A549 (cell line): ENCODE measurements around the gene EEF1AKMT1. TPM values are rescaled to one million over a fixed set of nuclear protein-coding genes. Genes with fewer than 3 reads are reported as not detected.

ENCODE experiments used
- ATAC-seq, 2 experiments: fragments of 200-7000 bp in 1 of 2; fragments of >200 bp in 1 of 2; cut with Nextera tagmentation in 1 of 2; cut with Tn5 transposase in 1 of 2; 3 replicates each; pipeline versions ENCODE4 v1.8.0 to v1.9.1; 2018 to 2020; ENCODE audit warnings: mild to moderate bottlenecking in 1 of 2, moderate library complexity in 1 of 2
- CTCF ChIA-PET: fragments of 300-600 bp; sonication (Branson Sonifier 250); formaldehyde crosslinking; extraction: SDS; loops from one replicate; lab custom pipeline; 2021; ENCODE audit warnings: antibody characterized with exemption, inconsistent platforms; lab: Yijun Ruan, JAX
- POLR2A ChIA-PET: fragments of 350-600 bp; formaldehyde crosslinking; extraction: SDS; loops from one replicate; lab custom pipeline; 2021; ENCODE audit warnings: antibody characterized with exemption, inconsistent platforms; lab: Yijun Ruan, JAX
- DNase-seq, 2 experiments: peaks; one replicate each; pipeline versions ENCODE4 v3.0.0 to v3.0.0-alpha.2; 2011 to 2016; ENCODE audit warnings: low read depth in 1 of 2, low spot score in 1 of 2
- FAIRE-seq: peaks from 2 replicates; lab custom pipeline; 2011; peaks lifted over from hg19 to GRCh38; lab: Jason Lieb, UNC
- H3K27ac ChIP-seq, 2 experiments: fragments of >200 bp; sonication (Bioruptor Twin); formaldehyde crosslinking; 3 replicates each; pipeline ENCODE4 v1.5.1; 2016 to 2017
- H3K4me1 ChIP-seq: fragments of >200 bp; sonication (Bioruptor Twin); formaldehyde crosslinking; 3 replicates; pipeline ENCODE4 v1.6.1; 2016
- H3K4me2 ChIP-seq: fragments of >200 bp; sonication (Bioruptor Twin); formaldehyde crosslinking; 3 replicates; pipeline ENCODE4 v1.6.1; 2016
- H3K4me3 ChIP-seq: fragments of >200 bp; sonication (Bioruptor Twin); formaldehyde crosslinking; 3 replicates; pipeline ENCODE4 v1.5.1; 2016
- H3K9me3 ChIP-seq: fragments of >200 bp; sonication (Bioruptor Twin); formaldehyde crosslinking; 3 replicates; pipeline ENCODE4 v1.6.1; 2016
- ATOH8 ChIP-seq: fragments of 250-450 bp; sonication (Bioruptor Pico); IDR thresholded peaks from 2 replicates; pipeline ENCODE4 v1.5.0; 2020; ENCODE audit warnings: low read depth, mild to moderate bottlenecking, moderate library complexity
- BHLHE40 ChIP-seq: IDR thresholded peaks from 2 replicates; pipeline ENCODE4 v1.6.1; 2012; ENCODE audit warnings: low read depth, low read length, inconsistent platforms
- CBX2 ChIP-seq: fragments of 200-600 bp; sonication (generic); IDR thresholded peaks from 2 replicates; pipeline ENCODE4 v1.6.1; 2016; ENCODE audit warnings: low read depth, mild to moderate bottlenecking, borderline replicate concordance
- CEBPB ChIP-seq, 2 experiments: fragments of >200 bp in 1 of 2; sonication (Bioruptor Twin) in 1 of 2; formaldehyde crosslinking in 1 of 2; IDR thresholded peaks; 2 replicates each; pipeline ENCODE4 v1.6.1; 2012 to 2016
- CHD2 ChIP-seq: fragments of 150-350 bp; IDR thresholded peaks from 2 replicates; pipeline ENCODE4 v1.6.1; 2014; ENCODE audit warnings: low read length; ENCODE audit not compliant: partially characterized antibody
- CHD4 ChIP-seq: fragments of 200-600 bp; sonication (generic); IDR thresholded peaks from 2 replicates; pipeline ENCODE4 v1.6.1; 2016; ENCODE audit warnings: antibody characterized with exemption, mild to moderate bottlenecking, borderline replicate concordance
- ELK1 ChIP-seq: fragments of 150-350 bp; IDR thresholded peaks from 2 replicates; pipeline ENCODE4 v1.6.1; 2014; ENCODE audit warnings: low read depth, mild to moderate bottlenecking, low read length
- ESRRA ChIP-seq: fragments of 150-350 bp; IDR thresholded peaks from 2 replicates; pipeline ENCODE4 v1.6.1; 2014; ENCODE audit warnings: mild to moderate bottlenecking, low read length, borderline replicate concordance
- FOSB ChIP-seq: fragments of 250-450 bp; sonication (Bioruptor Pico); IDR thresholded peaks from 2 replicates; pipeline ENCODE4 v1.5.0; 2020; ENCODE audit warnings: mild to moderate bottlenecking, moderate library complexity
- HDAC2 ChIP-seq: fragments of 200-600 bp; sonication (generic); IDR thresholded peaks from 2 replicates; pipeline ENCODE4 v1.6.1; 2016
- HES2 ChIP-seq: fragments of >200 bp; sonication (Bioruptor Twin); formaldehyde crosslinking; IDR thresholded peaks from 2 replicates; pipeline ENCODE4 v1.6.1; 2016
- KDM1A ChIP-seq: fragments of 200-600 bp; sonication (generic); IDR thresholded peaks from 2 replicates; pipeline ENCODE4 v1.6.1; 2016; ENCODE audit warnings: low read depth, mild to moderate bottlenecking
- KDM5A ChIP-seq: fragments of 200-600 bp; sonication (generic); IDR thresholded peaks from 2 replicates; pipeline ENCODE4 v1.6.1; 2016; ENCODE audit warnings: antibody characterized with exemption, mild to moderate bottlenecking
- MAX ChIP-seq: IDR thresholded peaks from 2 replicates; pipeline ENCODE4 v1.6.1; 2012
- NFE2L2 ChIP-seq: fragments of 150-350 bp; conservative IDR thresholded peaks from 2 replicates; pipeline ENCODE4 v1.6.1; 2014; ENCODE audit warnings: low read length
- PBX3 ChIP-seq: IDR thresholded peaks from 2 replicates; pipeline ENCODE4 v1.6.1; 2012
- PHF8 ChIP-seq: fragments of 200-600 bp; sonication (generic); IDR thresholded peaks from 2 replicates; pipeline ENCODE4 v1.6.1; 2016; ENCODE audit warnings: low read depth, mild to moderate bottlenecking, antibody characterized with exemption, moderate library complexity, borderline replicate concordance
- RARB ChIP-seq: fragments of 250-450 bp; sonication (Bioruptor Pico); IDR thresholded peaks from 2 replicates; pipeline ENCODE4 v1.8.0; 2021; ENCODE audit warnings: mild to moderate bottlenecking, moderate library complexity
- RCOR1 ChIP-seq: fragments of 150-350 bp; IDR thresholded peaks from 2 replicates; pipeline ENCODE4 v1.6.1; 2014; ENCODE audit warnings: antibody characterized with exemption, low read length, low read depth
- SMC3 ChIP-seq: fragments of >200 bp; sonication (Bioruptor Twin); formaldehyde crosslinking; IDR thresholded peaks from 3 replicates; pipeline ENCODE4 v1.6.1; 2018; ENCODE audit warnings: inconsistent platforms
- SREBF2 ChIP-seq: fragments of 450-650 bp; IDR thresholded peaks from 2 replicates; pipeline ENCODE4 v1.6.1; 2014; ENCODE audit warnings: mild to moderate bottlenecking, moderate library complexity
- TP53 ChIP-seq: fragments of 250-450 bp; sonication (Bioruptor Pico); IDR thresholded peaks from 2 replicates; pipeline ENCODE4 v1.5.0; 2021; ENCODE audit warnings: mild to moderate bottlenecking, moderate library complexity
- USF2 ChIP-seq: fragments of 450-650 bp; IDR thresholded peaks from 2 replicates; pipeline ENCODE4 v1.6.1; 2014; ENCODE audit warnings: antibody characterized with exemption
- ZSCAN20 ChIP-seq: fragments of 250-450 bp; sonication (Bioruptor Pico); IDR thresholded peaks from 2 replicates; pipeline ENCODE4 v1.8.0; 2022; ENCODE audit warnings: mild to moderate bottlenecking, moderate library complexity
- WGBS: methylation state at CpG from one replicate; pipeline ENCODE4 v1.1.6; 2017; ENCODE audit errors: missing lambda C conversion rate; 5-methylcytosine and 5-hydroxymethylcytosine counted together
- polyA plus RNA-seq, 4 experiments: library from polyadenylated mRNA; depleted of rRNA in 3 of 4; stranded (reverse); fragments of >200 nt; fragmentation: RNase III in 1 of 4; extraction: RNeasy Plus Mini Kit Qiagen cat#74134 plus additional on column Dnase treatment in 1 of 4; gene quantifications; 2 replicates in 3 of 4; 3 replicates in 1 of 4; pipeline ENCODE4 v1.2.3, GENCODE V29; 2011 to 2017
- TF ChIP-seq, protein P1 (sequence below): fragments of 200-600 bp; sonication (generic); IDR thresholded peaks from 2 replicates; pipeline ENCODE4 v1.6.1; 2016; ENCODE audit warnings: antibody characterized with exemption, mild to moderate bottlenecking, moderate library complexity
- TF ChIP-seq, protein P2 (sequence below): IDR thresholded peaks from 2 replicates; pipeline ENCODE4 v1.6.1; 2012; ENCODE audit warnings: low read depth, borderline replicate concordance

The EEF1AKMT1 gene
- polyA plus RNA-seq, 2 of the 4 experiments (the other 2 are of a cell fraction): 8.1 to 10.0 TPM

DNA sequence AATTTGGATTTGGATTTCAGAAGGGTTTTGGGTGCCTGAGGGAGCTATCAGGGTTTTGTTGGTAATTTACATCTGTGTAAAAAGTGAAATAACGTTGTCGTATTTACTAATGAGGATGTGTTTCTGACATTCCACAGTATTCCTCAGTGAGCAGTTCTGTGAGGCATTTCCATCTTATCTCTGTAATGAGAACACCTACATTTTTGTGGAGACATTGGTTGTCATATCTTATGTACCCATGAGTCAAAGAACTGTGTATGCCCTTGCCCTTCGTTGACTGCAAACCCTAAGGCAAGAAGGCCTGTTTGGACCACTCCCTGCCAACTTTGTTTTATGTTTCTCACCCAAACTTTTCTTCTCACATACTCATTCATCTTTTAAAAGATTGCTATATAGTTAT is 84.5 kb downstream of the EEF1AKMT1 start:
- FAIRE-seq (no peak), ATAC-seq (no peak), DNase-seq (no peak)
- H3K4me3 ChIP-seq: no peak overlapping the region
- TF ChIP-seq CEBPB (IDR thresholded peaks at IDR 0.05) (no peak), CHD4 (no peak), MAX (no peak), ESRRA (no peak), PHF8 (no peak), HDAC2 (no peak), SREBF2 (no peak), CBX2 (no peak), BHLHE40 (no peak), FOSB (CRISPR knock-in tag) (no peak), ZSCAN20 (CRISPR knock-in tag) (no peak), TP53 (CRISPR knock-in tag) (no peak)
- H3K4me2 ChIP-seq: no peak overlapping the region
- ChIA-PET CTCF (no interaction called here), POLR2A (no interaction called here)
- no peak overlapping the region for H3K27ac ChIP-seq
- no peaks in the 10 kb centered on the region for H3K9me3 ChIP-seq
- 91% methylated on average over 3 of the region's 3 CpGs for WGBS
- no peaks in the 10 kb centered on the region for H3K4me1 ChIP-seq

DNA sequence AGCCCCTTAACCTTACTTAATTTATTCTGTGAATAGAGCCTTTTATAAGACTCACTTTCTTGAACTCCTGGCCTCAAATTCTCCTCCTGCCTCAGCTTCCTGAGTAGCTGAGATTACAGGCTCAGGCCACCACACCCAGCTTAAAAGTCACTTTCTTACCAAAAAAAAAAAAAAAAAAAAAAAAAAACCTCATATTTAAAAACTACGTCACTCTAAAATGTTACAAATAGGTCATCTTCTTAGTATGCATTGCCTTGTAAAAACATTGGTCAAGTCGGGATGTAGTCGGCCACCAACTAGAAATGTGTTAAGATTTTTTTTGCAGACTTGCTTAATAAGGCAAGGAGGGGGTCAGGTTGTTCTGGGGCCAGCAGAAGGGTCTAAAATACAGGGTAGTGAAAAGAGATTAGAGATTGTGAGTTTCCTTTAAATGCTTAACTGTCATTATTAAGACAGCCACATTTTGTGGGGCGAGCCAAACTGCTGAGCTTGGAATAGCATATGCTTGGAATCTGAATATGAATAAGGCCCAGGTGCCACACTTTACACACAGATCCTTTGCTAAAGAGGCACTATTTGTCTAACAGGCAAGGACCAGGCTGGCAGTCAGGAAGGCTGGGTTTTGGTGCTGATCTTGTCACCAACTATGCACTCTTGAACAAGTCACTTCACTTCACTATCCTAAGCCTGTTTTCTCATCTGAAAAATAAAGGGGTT is 86.7 kb downstream of the EEF1AKMT1 start:
- H3K4me1 ChIP-seq: no peaks in the 10 kb centered on the region
- ChIA-PET CTCF (no interaction called here), POLR2A (no interaction called here)
- 88% methylated on average over 4 of the region's 4 CpGs for WGBS
- no peak for FAIRE-seq
- no peak overlapping the region for H3K4me3 ChIP-seq
- H3K9me3 ChIP-seq: no peaks in the 10 kb centered on the region
- no peak for DNase-seq
- no peak for ATAC-seq
- H3K4me2 ChIP-seq: no peak overlapping the region
- no peak overlapping the region for H3K27ac ChIP-seq
- no peak for TF ChIP-seq ATOH8 (CRISPR knock-in tag)
- TF ChIP-seq, protein P1, sequence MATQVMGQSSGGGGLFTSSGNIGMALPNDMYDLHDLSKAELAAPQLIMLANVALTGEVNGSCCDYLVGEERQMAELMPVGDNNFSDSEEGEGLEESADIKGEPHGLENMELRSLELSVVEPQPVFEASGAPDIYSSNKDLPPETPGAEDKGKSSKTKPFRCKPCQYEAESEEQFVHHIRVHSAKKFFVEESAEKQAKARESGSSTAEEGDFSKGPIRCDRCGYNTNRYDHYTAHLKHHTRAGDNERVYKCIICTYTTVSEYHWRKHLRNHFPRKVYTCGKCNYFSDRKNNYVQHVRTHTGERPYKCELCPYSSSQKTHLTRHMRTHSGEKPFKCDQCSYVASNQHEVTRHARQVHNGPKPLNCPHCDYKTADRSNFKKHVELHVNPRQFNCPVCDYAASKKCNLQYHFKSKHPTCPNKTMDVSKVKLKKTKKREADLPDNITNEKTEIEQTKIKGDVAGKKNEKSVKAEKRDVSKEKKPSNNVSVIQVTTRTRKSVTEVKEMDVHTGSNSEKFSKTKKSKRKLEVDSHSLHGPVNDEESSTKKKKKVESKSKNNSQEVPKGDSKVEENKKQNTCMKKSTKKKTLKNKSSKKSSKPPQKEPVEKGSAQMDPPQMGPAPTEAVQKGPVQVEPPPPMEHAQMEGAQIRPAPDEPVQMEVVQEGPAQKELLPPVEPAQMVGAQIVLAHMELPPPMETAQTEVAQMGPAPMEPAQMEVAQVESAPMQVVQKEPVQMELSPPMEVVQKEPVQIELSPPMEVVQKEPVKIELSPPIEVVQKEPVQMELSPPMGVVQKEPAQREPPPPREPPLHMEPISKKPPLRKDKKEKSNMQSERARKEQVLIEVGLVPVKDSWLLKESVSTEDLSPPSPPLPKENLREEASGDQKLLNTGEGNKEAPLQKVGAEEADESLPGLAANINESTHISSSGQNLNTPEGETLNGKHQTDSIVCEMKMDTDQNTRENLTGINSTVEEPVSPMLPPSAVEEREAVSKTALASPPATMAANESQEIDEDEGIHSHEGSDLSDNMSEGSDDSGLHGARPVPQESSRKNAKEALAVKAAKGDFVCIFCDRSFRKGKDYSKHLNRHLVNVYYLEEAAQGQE: no peak
- TF ChIP-seq CEBPB (IDR thresholded peaks at IDR 0.05): no peak
- TF ChIP-seq, protein P2, sequence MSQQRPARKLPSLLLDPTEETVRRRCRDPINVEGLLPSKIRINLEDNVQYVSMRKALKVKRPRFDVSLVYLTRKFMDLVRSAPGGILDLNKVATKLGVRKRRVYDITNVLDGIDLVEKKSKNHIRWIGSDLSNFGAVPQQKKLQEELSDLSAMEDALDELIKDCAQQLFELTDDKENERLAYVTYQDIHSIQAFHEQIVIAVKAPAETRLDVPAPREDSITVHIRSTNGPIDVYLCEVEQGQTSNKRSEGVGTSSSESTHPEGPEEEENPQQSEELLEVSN: no peak
- no peak for TF ChIP-seq CHD2
- TF ChIP-seq ESRRA: no peak
- TF ChIP-seq SMC3: no peak

DNA sequence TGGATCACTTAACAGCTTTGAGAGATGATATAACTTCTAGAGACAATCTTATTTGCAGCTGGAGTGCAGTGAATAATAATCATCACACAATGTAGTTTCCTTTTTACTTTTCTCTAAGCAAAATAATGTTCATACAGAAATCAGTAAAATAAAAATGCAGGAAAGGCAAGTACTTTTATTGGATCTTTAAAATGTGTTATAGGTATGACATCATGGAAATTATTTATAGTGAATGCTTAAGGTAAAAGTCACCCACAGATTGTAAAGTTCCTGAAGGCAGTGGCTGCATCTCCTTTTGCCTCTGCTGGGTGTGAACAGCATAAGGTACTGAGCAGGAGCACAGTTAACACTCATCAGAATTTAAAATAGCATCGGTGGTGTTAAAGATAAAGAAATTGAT is 87.6 kb downstream of the EEF1AKMT1 start:
- POLR2A ChIA-PET: no interaction called here
- H3K9me3 ChIP-seq: no peaks in the 10 kb centered on the region
- TF ChIP-seq USF2 (no peak), ELK1 (no peak), KDM1A (no peak), HES2 (no peak), PBX3 (no peak), KDM5A (no peak), ZSCAN20 (CRISPR knock-in tag) (no peak), NFE2L2 (no peak), RARB (CRISPR knock-in tag) (no peak), RCOR1 (no peak)
- CTCF ChIA-PET: no interaction called here
- WGBS: 93% methylated on average over 1 of the region's 1 CpG
- FAIRE-seq (no peak), DNase-seq (no peak), ATAC-seq (no peak)
- no peak overlapping the region for H3K4me3 ChIP-seq
- no peak overlapping the region for H3K27ac ChIP-seq
- no peaks in the 10 kb centered on the region for H3K4me1 ChIP-seq
- H3K4me2 ChIP-seq: no peak overlapping the region
